ENCODE measurements around the gene MAP3K14. TPM values are rescaled to one million over a fixed set of nuclear protein-coding genes. Genes with fewer than 3 reads are reported as not detected.

Gene MAP3K14
- total RNA-seq, 1 donor from 2014 or later, result 0.34 TPM

- H4K20me1 ChIP-seq (ENCODE audit: low read depth), result no peaks in the 10 kb centered on the region
- peaks cover 9% of the 10 kb centered on the region for H3K4me1 Mint-ChIP-seq
- no peaks in the 10 kb centered on the region for H3K9me3 Mint-ChIP-seq
- no peak overlapping the region for H3K4me3 ChIP-seq
- H3K79me2 ChIP-seq (ENCODE audit: low read depth), result no peaks in the 10 kb centered on the region
- H3K4me3 Mint-ChIP-seq, result no peak overlapping the region
- H3F3A ChIP-seq (ENCODE audit: low read depth), result no peaks in the 10 kb centered on the region
- H3K9ac ChIP-seq, result no peak overlapping the region
- no peak for DNase-seq (ENCODE audit: low spot score)
- no peaks in the 10 kb centered on the region for H3K4me1 ChIP-seq
- peaks cover 27% of the 10 kb centered on the region for H3K36me3 Mint-ChIP-seq
- H3K27ac ChIP-seq, result no peak overlapping the region
- no peaks in the 10 kb centered on the region for H3K36me3 ChIP-seq
- no peaks in the 10 kb centered on the region for H3K27me3 ChIP-seq
- no peak overlapping the region for H2AFZ ChIP-seq (replicated peaks)
- no peaks in the 10 kb centered on the region for H3K9me3 ChIP-seq (ENCODE audit: low read depth)
- H3K27me3 Mint-ChIP-seq (ENCODE audit: insufficient read depth, low read depth), result no peaks in the 10 kb centered on the region
- no peak overlapping the region for H3K4me2 ChIP-seq
- no peak overlapping the region for H3K27ac Mint-ChIP-seq
- no peak for TF ChIP-seq EZH2 (IDR thresholded peaks at IDR 0.05)
- no peak for TF ChIP-seq EZH2phosphoT487 (IDR thresholded peaks at IDR 0.05)
- TF ChIP-seq, protein P1, sequence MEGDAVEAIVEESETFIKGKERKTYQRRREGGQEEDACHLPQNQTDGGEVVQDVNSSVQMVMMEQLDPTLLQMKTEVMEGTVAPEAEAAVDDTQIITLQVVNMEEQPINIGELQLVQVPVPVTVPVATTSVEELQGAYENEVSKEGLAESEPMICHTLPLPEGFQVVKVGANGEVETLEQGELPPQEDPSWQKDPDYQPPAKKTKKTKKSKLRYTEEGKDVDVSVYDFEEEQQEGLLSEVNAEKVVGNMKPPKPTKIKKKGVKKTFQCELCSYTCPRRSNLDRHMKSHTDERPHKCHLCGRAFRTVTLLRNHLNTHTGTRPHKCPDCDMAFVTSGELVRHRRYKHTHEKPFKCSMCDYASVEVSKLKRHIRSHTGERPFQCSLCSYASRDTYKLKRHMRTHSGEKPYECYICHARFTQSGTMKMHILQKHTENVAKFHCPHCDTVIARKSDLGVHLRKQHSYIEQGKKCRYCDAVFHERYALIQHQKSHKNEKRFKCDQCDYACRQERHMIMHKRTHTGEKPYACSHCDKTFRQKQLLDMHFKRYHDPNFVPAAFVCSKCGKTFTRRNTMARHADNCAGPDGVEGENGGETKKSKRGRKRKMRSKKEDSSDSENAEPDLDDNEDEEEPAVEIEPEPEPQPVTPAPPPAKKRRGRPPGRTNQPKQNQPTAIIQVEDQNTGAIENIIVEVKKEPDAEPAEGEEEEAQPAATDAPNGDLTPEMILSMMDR (IDR thresholded peaks at IDR 0.05), result no peak
Observed at GRCh38 chr17:45271603-45272002, 45.2 kb downstream of the MAP3K14 start.

DNA sequence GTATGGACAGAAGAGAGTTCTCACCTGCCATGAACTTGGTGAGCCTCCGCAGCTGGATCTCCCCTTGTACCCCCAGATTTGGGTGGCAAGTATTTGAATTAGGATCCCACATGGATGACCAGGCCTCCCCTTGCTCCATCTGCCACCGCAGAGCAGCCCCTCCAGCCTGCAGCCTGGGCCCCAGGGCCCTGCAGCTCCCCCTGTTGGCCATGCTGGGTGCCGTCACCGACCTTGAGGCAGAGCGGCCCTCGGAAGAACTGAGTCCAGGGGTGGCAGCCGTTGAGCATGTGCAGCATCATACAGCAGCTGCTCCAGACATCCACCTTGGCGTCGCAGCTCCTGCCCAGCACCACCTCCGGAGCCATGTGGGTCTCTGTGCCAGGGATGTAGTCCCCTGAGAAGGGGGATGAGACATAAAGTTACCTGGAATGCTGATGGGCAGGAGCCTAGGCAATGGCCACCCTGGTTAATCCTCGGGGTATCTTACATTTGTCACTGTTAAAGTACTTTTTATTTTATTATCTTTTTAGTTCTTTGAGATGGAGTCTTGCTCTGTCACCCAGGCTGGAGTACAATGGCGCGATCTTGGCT is 45.9 kb downstream of the MAP3K14 start:
- Histone ChIP-seq H3K4me2 (no peak overlapping the region), H3K36me3 (no peaks in the 10 kb centered on the region), H3F3A (ENCODE audit: low read depth) (no peaks in the 10 kb centered on the region), H4K20me1 (ENCODE audit: low read depth) (no peaks in the 10 kb centered on the region), H3K79me2 (ENCODE audit: low read depth) (no peaks in the 10 kb centered on the region), H3K9me3 (ENCODE audit: low read depth) (no peaks in the 10 kb centered on the region), H3K9ac (no peak overlapping the region), H3K4me3 (no peak overlapping the region), H2AFZ (replicated peaks) (no peak overlapping the region), H3K27me3 (no peaks in the 10 kb centered on the region), H3K27ac (no peak overlapping the region), H3K4me1 (no peaks in the 10 kb centered on the region)
- H3K27me3 Mint-ChIP-seq (ENCODE audit: insufficient read depth, low read depth), result no peaks in the 10 kb centered on the region
- peaks cover 27% of the 10 kb centered on the region for H3K36me3 Mint-ChIP-seq
- no peak overlapping the region for H3K27ac Mint-ChIP-seq
- H3K4me3 Mint-ChIP-seq, result no peak overlapping the region
- H3K9me3 Mint-ChIP-seq, result no peaks in the 10 kb centered on the region
- TF ChIP-seq, protein P1 (IDR thresholded peaks at IDR 0.05), result peak; percentile 83
- TF ChIP-seq EZH2 (IDR thresholded peaks at IDR 0.05) (no peak), EZH2phosphoT487 (IDR thresholded peaks at IDR 0.05) (no peak)
- peak; percentile 71 for DNase-seq (ENCODE audit: low spot score)
- H3K4me1 Mint-ChIP-seq, result peaks cover 9% of the 10 kb centered on the region

- Histone ChIP-seq H2AFZ (replicated peaks) (no peak overlapping the region), H3K4me1 (no peaks in the 10 kb centered on the region), H3F3A (ENCODE audit: low read depth) (no peaks in the 10 kb centered on the region), H3K27me3 (no peaks in the 10 kb centered on the region), H3K4me3 (no peak overlapping the region), H3K36me3 (no peaks in the 10 kb centered on the region), H3K27ac (no peak overlapping the region), H4K20me1 (ENCODE audit: low read depth) (no peaks in the 10 kb centered on the region), H3K79me2 (ENCODE audit: low read depth) (no peaks in the 10 kb centered on the region), H3K4me2 (no peak overlapping the region), H3K9me3 (ENCODE audit: low read depth) (no peaks in the 10 kb centered on the region), H3K9ac (no peak overlapping the region)
- no peak for TF ChIP-seq EZH2phosphoT487 (IDR thresholded peaks at IDR 0.05)
- no peak for TF ChIP-seq EZH2 (IDR thresholded peaks at IDR 0.05)
- TF ChIP-seq, protein P1 (IDR thresholded peaks at IDR 0.05), result no peak
- Mint-ChIP-seq H3K27me3 (ENCODE audit: insufficient read depth, low read depth) (no peaks in the 10 kb centered on the region), H3K9me3 (no peaks in the 10 kb centered on the region), H3K4me1 (peaks cover 9% of the 10 kb centered on the region), H3K36me3 (peaks cover 25% of the 10 kb centered on the region), H3K27ac (no peak overlapping the region), H3K4me3 (no peak overlapping the region)
- DNase-seq (ENCODE audit: low spot score), result no peak
Observed at GRCh38 chr17:45269912-45270311, 46.9 kb downstream of the MAP3K14 start.

Data from neural progenitor cell (in vitro differentiated cells).